ENCODE data around the gene COQ7. TPM values are rescaled to one million over a fixed set of nuclear protein-coding genes. Genes with fewer than 3 reads are reported as not detected.

Gene COQ7
- total and polyA plus RNA-seq, 7 donors = 20.7 to 38.6 (median 31.8) TPM

- Histone ChIP-seq H3K4me1 (peaks cover 12% of the 10 kb centered on the region), H3K4me3 (no peak overlapping the region), H3K36me3 (ENCODE audit: insufficient read depth in 1 of 2, low read depth in 1 of 2) (peaks cover 0 to 21% of the 10 kb centered on the region in 2 donors), H3K9me3 (no peaks in the 10 kb centered on the region), H3K27me3 (ENCODE audit: insufficient read depth in 3 of 3, low read length in 2 of 3) (no peaks in the 10 kb centered on the region), H3K27ac (peak overlapping the region; percentile 32)
- 27 to 47% (median 42%) methylated on average over 6 of the region's 6 CpGs for WGBS, 3 donors
- intact Hi-C loops (cut with DNase I) = loop anchor here in 1 of 2 donors (5.0 kb wide), 1 partner anchor 36 kb away; no protein-coding TSS in a partner anchor
- ATAC-seq = peak; percentile 28 to 82 (median 79)
- TF ChIP-seq CTCF (IDR thresholded peaks at IDR 0.05) = no peak
- peak in 1 of 2 donors; percentile 62 for DNase-seq
Measured at GRCh38 chr16:19123535-19124178, 56.2 kb downstream of the COQ7 start.

DNA sequence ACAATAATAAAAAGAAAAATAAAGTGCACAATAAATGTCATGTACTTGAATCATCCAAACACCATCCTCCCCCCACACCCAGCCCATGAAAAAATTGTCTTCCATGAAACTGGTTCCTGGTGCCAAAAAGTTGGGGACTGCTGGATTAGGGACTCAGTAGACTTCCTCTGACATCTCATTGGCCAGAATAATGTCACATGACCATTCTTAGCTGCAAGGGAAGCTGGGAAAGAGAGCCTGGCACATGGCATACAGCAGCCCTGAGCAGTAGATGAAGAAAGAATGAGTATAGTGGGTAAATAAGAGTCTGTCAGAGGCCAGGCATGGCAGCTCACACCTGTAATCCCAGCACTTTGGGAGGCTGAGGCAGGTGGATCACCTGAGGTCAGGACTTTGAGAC, 58.9 kb downstream of the COQ7 start:
- H3K4me1 ChIP-seq = no peaks in the 10 kb centered on the region
- no peak for ATAC-seq
- TF ChIP-seq CTCF (IDR thresholded peaks at IDR 0.05) = no peak

GRCh38 chr16:19127205-19127604, 59.8 kb downstream of the COQ7 start:
- no peaks in the 10 kb centered on the region for H3K27me3 ChIP-seq (ENCODE audit: insufficient read depth in 3 of 3, low read length in 2 of 3)
- no peaks in the 10 kb centered on the region for H3K36me3 ChIP-seq (ENCODE audit: insufficient read depth in 1 of 2, low read depth in 1 of 2)
- TF ChIP-seq CTCF (IDR thresholded peaks at IDR 0.05) = no peak
- no peak overlapping the region for H3K27ac ChIP-seq
- no peak for DNase-seq
- no peaks in the 10 kb centered on the region for H3K9me3 ChIP-seq
- ATAC-seq = no peak
- 72 to 77% (median 73%) methylated on average over 3 of the region's 3 CpGs for WGBS, 3 donors
- no peak overlapping the region for H3K4me3 ChIP-seq
- intact Hi-C loops (cut with DNase I) = no loop called here
- peaks cover 5% of the 10 kb centered on the region for H3K4me1 ChIP-seq

More for the DNA sequence above, 58.9 kb downstream of the COQ7 start:
- intact Hi-C loops (cut with DNase I) = no loop called here
- DNase-seq = no peak
- H3K9me3 ChIP-seq = no peaks in the 10 kb centered on the region
- no peak overlapping the region for H3K27ac ChIP-seq
- H3K4me3 ChIP-seq = no peak overlapping the region
- no peaks in the 10 kb centered on the region for H3K27me3 ChIP-seq (ENCODE audit: insufficient read depth in 3 of 3, low read length in 2 of 3)
- H3K36me3 ChIP-seq (ENCODE audit: insufficient read depth in 1 of 2, low read depth in 1 of 2) = peaks cover 0 to 8% of the 10 kb centered on the region in 2 donors

- Histone ChIP-seq H3K27ac (no peak overlapping the region), H3K36me3 (ENCODE audit: insufficient read depth in 1 of 2, low read depth in 1 of 2) (no peaks in the 10 kb centered on the region), H3K4me3 (no peak overlapping the region), H3K27me3 (ENCODE audit: insufficient read depth in 3 of 3, low read length in 2 of 3) (no peaks in the 10 kb centered on the region), H3K4me1 (peaks cover 5% of the 10 kb centered on the region), H3K9me3 (no peaks in the 10 kb centered on the region)
- no peak for TF ChIP-seq CTCF (IDR thresholded peaks at IDR 0.05)
- DNase-seq = no peak
- no peak for ATAC-seq
- WGBS, 3 donors = 66 to 76% (median 73%) methylated on average over 3 of the region's 3 CpGs
- intact Hi-C loops (cut with DNase I) = no loop called here
Measured at GRCh38 chr16:19127674-19128131, 60.3 kb downstream of the COQ7 start.

Measured in psoas muscle (tissue), 8 donors.